GM18951 (cell line): Measurements from ENCODE around the gene AKR7A2.

Experiments
- POLR2A ChIP-seq: IDR thresholded peaks from 4 replicates; pipeline ENCODE4 v1.6.1; 2011; ENCODE audit warnings: mild to moderate bottlenecking; ENCODE audit not compliant: insufficient read length, insufficient read depth; ENCODE audit errors: extremely low read depth
- in situ Hi-C: fragments of 300-500 bp; cut with MboI; formaldehyde crosslinking; loops from one replicate; pipeline ENCODE4 v1.12.0; 2022; ENCODE audit warnings: low sequenced_read_pairs, mixed read lengths, inconsistent platforms; ENCODE audit not compliant: unreplicated experiment

Gene AKR7A2

GRCh38 chr1:19311931-19312781 is at the start of gene AKR7A2, which contains the start of gene SLC66A1:
Gene AKR7A2 (minus strand): TSS chr1:19312144. CDS start chr1:19312124, 20 bp downstream.
Gene SLC66A1 (plus strand): TSS chr1:19312326. CDS start chr1:19317678, 5,352 bp downstream.
- TF ChIP-seq POLR2A = peak; percentile 94
- in situ Hi-C loops = no loop called here

GRCh38 chr1:19360843-19361610 is 49.1 kb upstream of the AKR7A2 start:
- in situ Hi-C loops = no loop called here
- TF ChIP-seq POLR2A = no peak

- TF ChIP-seq POLR2A = no peak
- in situ Hi-C loops = no loop called here
Observed at GRCh38 chr1:19360432-19360831, 48.5 kb upstream of the AKR7A2 start.

GRCh38 chr1:19360016-19360415 is 48.1 kb upstream of the AKR7A2 start:
- in situ Hi-C loops = no loop called here
- no peak for TF ChIP-seq POLR2A

- TF ChIP-seq POLR2A = no peak
- in situ Hi-C loops = no loop called here
Observed at GRCh38 chr1:19359357-19359756, 47.4 kb upstream of the AKR7A2 start.

- in situ Hi-C loops = no loop called here
- no peak for TF ChIP-seq POLR2A
Observed at GRCh38 chr1:19358710-19359109, 46.8 kb upstream of the AKR7A2 start.

- in situ Hi-C loops = no loop called here
- TF ChIP-seq POLR2A = no peak
Observed at GRCh38 chr1:19357299-19357986, 45.5 kb upstream of the AKR7A2 start.

- in situ Hi-C loops = no loop called here
- no peak for TF ChIP-seq POLR2A
Observed at GRCh38 chr1:19356266-19356665, 44.3 kb upstream of the AKR7A2 start.

GRCh38 chr1:19354531-19354981 is 42.6 kb upstream of the AKR7A2 start:
- no peak for TF ChIP-seq POLR2A
- in situ Hi-C loops = no loop called here

GRCh38 chr1:19353596-19353995 is 41.7 kb upstream of the AKR7A2 start:
- no peak for TF ChIP-seq POLR2A

GRCh38 chr1:19352839-19353238 is 40.9 kb upstream of the AKR7A2 start:
- no peak for TF ChIP-seq POLR2A

More at GRCh38 chr1:19353596-19353995, 41.7 kb upstream of the AKR7A2 start:
- in situ Hi-C loops = no loop called here

GRCh38 chr1:19351873-19352272 is 39.9 kb upstream of the AKR7A2 start:
- in situ Hi-C loops = no loop called here
- no peak for TF ChIP-seq POLR2A

More at GRCh38 chr1:19352839-19353238, 40.9 kb upstream of the AKR7A2 start:
- in situ Hi-C loops = no loop called here

- in situ Hi-C loops = no loop called here
- TF ChIP-seq POLR2A = no peak
Observed at GRCh38 chr1:19350566-19350965, 38.6 kb upstream of the AKR7A2 start.
